Prostate gland (tissue), 2 donors: Measurements from ENCODE around the gene NME3. TPM values are rescaled to one million over a fixed set of nuclear protein-coding genes. Genes with fewer than 3 reads are reported as not detected.

Experiments
- DNase-seq: peaks from one replicate; pipeline ENCODE4 v3.0.0-alpha.2; 2019; ENCODE audit warnings: low spot score
- H3K27ac ChIP-seq, 2 donors: fragments of 200-600 bp; sonication (generic); 2 replicates each; pipeline ENCODE4 v1.5.1; 2017 to 2019
- H3K27me3 ChIP-seq: fragments of 200-600 bp; sonication (generic); replicated peaks from 2 replicates; pipeline ENCODE4 v1.5.1; 2019; ENCODE audit not compliant: insufficient read depth
- H3K36me3 ChIP-seq, 2 donors: fragments of 200-600 bp; sonication (generic); 1 replicate in 1 of 2; 2 replicates in 1 of 2; pipeline versions ENCODE4 v1.5.1 to v1.8.1; 2017 to 2019
- H3K4me1 ChIP-seq: fragments of 200-600 bp; sonication (generic); replicated peaks from 2 replicates; pipeline ENCODE4 v1.5.1; 2019
- H3K4me3 ChIP-seq, 2 donors: fragments of 200-600 bp; sonication (generic); 2 replicates each; pipeline ENCODE4 v1.5.1; 2017 to 2019
- H3K9me3 ChIP-seq: fragments of 200-600 bp; sonication (generic); 2 replicates; pipeline ENCODE4 v1.5.1; 2017
- CTCF ChIP-seq, 4 experiments: fragments of 200-600 bp in 2 of 4; fragments of 450-650 bp in 2 of 4; sonication (generic) in 2 of 4; IDR thresholded peaks; 1 replicate in 3 of 4; 2 replicates in 1 of 4; pipeline ENCODE4 v1.5.1; 2016 to 2019; ENCODE audit warnings: antibody characterized with exemption in 4 of 4, mild to moderate bottlenecking in 2 of 4, moderate library complexity in 2 of 4
- POLR2A ChIP-seq: fragments of 450-650 bp; IDR thresholded peaks from one replicate; pipeline ENCODE4 v1.6.1; 2016; ENCODE audit warnings: antibody characterized with exemption, mild to moderate bottlenecking
- POLR2AphosphoS5 ChIP-seq: sonication (generic); formaldehyde crosslinking; IDR thresholded peaks from one replicate; pipeline ENCODE4 v1.6.1; 2017; ENCODE audit warnings: antibody characterized with exemption
- WGBS: methylation state at CpG from one replicate; pipeline ENCODE4 v1.1.5; 2018; 5-methylcytosine and 5-hydroxymethylcytosine counted together
- intact Hi-C: fragments of 100-400 bp; cut with DNase I; formaldehyde crosslinking; loops from one replicate; pipeline ENCODE4 v1.14.2; 2022
- total RNA-seq, 2 donors: library from RNA; depleted of rRNA; stranded (reverse); fragments of >200 nt; gene quantifications; one replicate each; pipeline ENCODE4 v1.1.0, GENCODE V29; 2016

NME3 gene
- total RNA-seq, 2 donors from 2014 or later: 135 to 252 TPM

DNA sequence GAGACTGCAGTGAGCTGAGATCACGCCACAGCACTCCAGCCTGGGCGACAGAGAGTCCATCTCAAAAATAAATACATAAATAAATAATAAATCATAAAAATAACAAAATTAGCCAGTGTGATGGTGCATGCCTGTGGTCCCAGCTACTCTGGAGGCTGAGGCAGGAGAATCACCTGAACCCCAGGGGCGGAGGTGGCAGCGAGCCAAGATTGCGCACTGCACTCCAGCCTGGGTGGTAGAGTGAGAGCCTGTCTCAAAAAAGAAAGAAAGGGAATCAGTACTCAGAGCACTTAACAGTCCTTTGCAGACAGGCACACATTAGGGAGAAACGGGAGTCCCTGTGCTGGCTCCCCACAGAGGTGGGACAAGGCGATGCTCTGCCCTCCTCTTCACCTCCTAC, 40.3 kb downstream of the NME3 start:
- Histone ChIP-seq H3K4me1 (no peaks in the 10 kb centered on the region), H3K9me3 (no peaks in the 10 kb centered on the region), H3K27ac (no peak overlapping the region), H3K36me3 (peaks cover 0 to 33% of the 10 kb centered on the region in 2 donors), H3K4me3 (no peak overlapping the region), H3K27me3 (no peaks in the 10 kb centered on the region)
- intact Hi-C loops: no loop called here
- no peak for DNase-seq
- 91% methylated on average over 7 of the region's 7 CpGs for WGBS
- no peak for TF ChIP-seq POLR2AphosphoS5
- TF ChIP-seq POLR2A: no peak

DNA sequence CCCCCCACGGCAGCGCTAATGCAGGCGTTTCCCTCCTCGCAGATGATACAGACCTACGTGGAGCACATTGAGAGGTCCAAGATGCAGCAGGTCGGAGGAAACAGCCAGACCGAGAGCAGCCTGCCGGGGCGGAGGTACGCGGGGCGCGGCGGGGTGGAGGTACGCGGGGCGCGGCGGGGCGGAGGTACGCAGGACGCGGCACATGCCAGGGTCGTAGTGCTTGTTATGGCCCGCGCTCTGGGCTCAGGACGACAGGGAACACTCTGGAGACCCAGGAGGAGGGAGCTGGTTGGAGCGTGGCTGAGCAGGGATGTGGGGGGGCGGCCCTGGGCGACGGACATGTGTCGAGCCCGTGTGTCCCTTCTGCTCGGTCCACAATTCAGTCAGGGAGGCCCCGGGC, 41.9 kb downstream of the NME3 start:
- Histone ChIP-seq H3K36me3 (peaks cover 0 to 33% of the 10 kb centered on the region in 2 donors), H3K4me3 (no peak overlapping the region), H3K27me3 (no peaks in the 10 kb centered on the region), H3K9me3 (no peaks in the 10 kb centered on the region), H3K27ac (no peak overlapping the region), H3K4me1 (no peaks in the 10 kb centered on the region)
- intact Hi-C loops: no loop called here
- 95% methylated on average over 35 of the region's 35 CpGs for WGBS
- TF ChIP-seq POLR2A: no peak
- no peak for TF ChIP-seq CTCF (IDR thresholded peaks at IDR 0.05)
- no peak for TF ChIP-seq POLR2AphosphoS5
- DNase-seq: no peak

DNA sequence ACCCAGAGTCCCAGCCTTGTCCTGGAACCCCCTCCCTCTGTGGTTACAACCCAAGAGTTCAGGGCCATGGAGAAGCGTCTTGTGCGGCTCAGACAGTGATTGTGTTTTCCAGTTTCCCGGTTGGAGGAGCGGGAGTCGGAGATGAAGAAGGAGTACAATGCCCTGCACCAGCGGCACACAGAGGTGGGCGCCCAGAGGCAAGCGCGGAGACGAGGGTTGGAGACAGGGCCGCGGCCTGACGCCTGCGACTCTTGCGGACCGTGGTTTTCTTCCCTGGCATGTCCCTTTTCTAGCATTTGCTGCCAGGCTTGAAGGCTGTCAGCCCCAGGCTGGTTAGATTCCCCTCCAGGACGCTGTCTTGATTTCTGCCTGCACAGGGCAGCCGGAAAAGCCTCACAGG, 42.3 kb downstream of the NME3 start:
- H3K36me3 ChIP-seq: peaks cover 0 to 30% of the 10 kb centered on the region in 2 donors
- no peak overlapping the region for H3K4me3 ChIP-seq
- 95% methylated on average over 18 of the region's 18 CpGs for WGBS
- H3K27ac ChIP-seq: no peak overlapping the region
- H3K27me3 ChIP-seq: no peaks in the 10 kb centered on the region
- no peak for DNase-seq
- no peaks in the 10 kb centered on the region for H3K9me3 ChIP-seq
- no peaks in the 10 kb centered on the region for H3K4me1 ChIP-seq
- intact Hi-C loops: no loop called here
- TF ChIP-seq CTCF (IDR thresholded peaks at IDR 0.05): no peak

DNA sequence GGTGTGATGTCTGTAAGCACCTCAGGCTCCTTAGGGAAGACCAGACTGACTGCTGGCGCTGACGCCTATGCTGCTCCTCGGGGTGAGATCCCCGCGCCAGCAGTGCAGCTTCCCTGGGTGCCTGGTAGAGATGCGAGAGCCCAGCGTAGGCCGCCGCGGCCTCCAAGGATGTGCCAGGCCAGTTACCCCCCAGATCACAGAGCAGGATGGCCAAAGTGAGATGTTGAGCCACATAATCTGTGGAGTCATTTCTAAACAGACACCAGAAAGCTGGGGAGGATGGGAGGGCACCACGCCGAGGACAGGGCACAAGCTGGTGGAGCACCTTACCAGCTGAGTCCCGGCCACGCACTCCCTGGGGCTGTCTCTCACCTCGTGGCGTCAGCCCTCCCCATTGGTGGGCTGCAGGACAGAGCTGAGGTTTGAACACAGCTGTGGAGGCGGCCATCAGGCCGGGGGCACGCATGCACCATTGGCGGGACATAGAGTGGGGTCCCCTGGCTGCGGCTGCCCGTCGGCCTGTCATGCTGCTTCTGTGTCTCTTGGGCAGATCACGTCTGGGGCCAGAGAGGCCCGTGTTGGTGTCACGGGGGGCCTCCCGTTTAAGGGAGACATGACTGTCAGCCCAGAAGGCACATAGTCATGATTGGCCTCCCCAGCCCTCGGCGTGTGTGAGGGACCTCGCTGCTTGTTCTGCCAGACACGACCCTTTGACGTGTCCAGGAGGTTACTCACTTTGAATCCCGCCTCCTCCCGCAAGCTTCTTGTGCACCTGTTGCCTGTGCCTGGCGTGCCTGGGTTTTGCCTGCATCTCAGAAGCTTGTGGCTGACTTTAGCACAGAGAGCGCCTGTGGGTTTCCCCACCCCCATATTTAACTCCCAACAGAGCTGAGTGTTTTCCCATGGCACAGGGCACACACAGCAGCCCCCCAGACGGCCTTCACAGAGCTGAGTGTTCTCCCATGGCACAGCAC, 43.4 kb downstream of the NME3 start:
- DNase-seq: no peak
- H3K9me3 ChIP-seq: no peaks in the 10 kb centered on the region
- no peaks in the 10 kb centered on the region for H3K4me1 ChIP-seq
- TF ChIP-seq CTCF (IDR thresholded peaks at IDR 0.05) (no peak), POLR2AphosphoS5 (no peak), POLR2A (no peak)
- H3K36me3 ChIP-seq: peaks cover 0 to 22% of the 10 kb centered on the region in 2 donors
- intact Hi-C loops: no loop called here
- H3K4me3 ChIP-seq: no peak overlapping the region
- H3K27ac ChIP-seq: no peak overlapping the region
- H3K27me3 ChIP-seq: no peaks in the 10 kb centered on the region
- 91% methylated on average over 37 of the region's 37 CpGs for WGBS

DNA sequence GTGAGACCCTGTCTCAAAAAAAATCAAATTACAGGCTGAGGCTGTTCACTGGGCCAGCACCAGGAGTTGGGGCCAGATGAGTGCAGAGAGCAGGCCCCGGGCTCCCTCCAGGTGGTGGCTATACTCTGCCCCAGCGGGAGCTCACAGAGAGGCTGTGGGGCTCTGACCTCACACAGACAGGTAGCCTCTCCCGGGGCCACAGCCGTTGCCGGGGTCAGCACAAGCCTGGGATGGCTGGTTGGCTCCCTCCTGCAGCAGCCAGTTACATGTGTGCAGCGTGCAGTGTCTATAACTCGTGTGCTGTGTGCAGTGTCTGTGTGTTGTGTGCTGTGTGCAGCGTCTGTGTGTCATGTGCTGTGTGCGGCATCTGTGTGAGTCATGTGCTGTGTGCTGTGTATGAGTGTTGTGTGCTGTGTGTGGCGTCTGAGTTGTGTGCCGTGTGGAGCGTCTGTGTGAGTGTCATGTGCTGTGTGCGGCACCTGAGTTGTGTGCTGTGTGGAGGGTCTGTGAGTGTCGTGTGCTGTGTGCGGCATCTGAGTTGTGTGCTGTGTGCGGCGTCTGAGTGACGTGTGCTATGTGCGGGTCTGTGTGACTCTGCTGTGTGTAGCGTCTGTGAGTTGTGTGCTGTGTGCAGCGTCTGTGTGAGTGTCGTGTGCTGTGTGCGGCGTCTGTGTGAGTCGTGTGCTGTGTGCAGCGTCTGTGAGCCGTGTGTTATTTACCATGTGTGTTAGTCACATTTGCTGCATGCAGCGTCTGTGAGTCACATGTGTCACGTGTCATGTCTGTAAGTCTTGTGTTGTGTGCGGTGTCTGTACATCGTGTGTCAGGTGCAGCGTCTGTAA, 44.5 kb downstream of the NME3 start:
- no peak for DNase-seq
- Histone ChIP-seq H3K4me1 (peaks cover 7% of the 10 kb centered on the region), H3K9me3 (no peaks in the 10 kb centered on the region), H3K27me3 (no peaks in the 10 kb centered on the region), H3K27ac (no peak overlapping the region), H3K4me3 (no peak overlapping the region), H3K36me3 (peaks cover 0 to 22% of the 10 kb centered on the region in 2 donors)
- 93% methylated on average over 30 of the region's 32 CpGs for WGBS
- no peak for TF ChIP-seq POLR2A
- TF ChIP-seq POLR2AphosphoS5: no peak
- no peak for TF ChIP-seq CTCF (IDR thresholded peaks at IDR 0.05)
- intact Hi-C loops: no loop called here
